GM06990 (cell line): ENCODE results near the gene CDKL1.

ENCODE experiments used
- DNase-seq: peaks from one replicate; pipeline ENCODE4 v3.0.0-alpha.2; 2011; ENCODE audit not compliant: insufficient read length; ENCODE audit errors: extremely low read depth
- H3K27me3 ChIP-seq: replicated peaks from 2 replicates; pipeline ENCODE4 v1.6.0; 2011; ENCODE audit warnings: low read length; ENCODE audit not compliant: control insufficient read depth, insufficient read depth
- H3K36me3 ChIP-seq: 2 replicates; pipeline ENCODE4 v1.5.1; 2011; ENCODE audit warnings: low read length; ENCODE audit not compliant: control insufficient read depth, insufficient read depth
- H3K4me3 ChIP-seq: replicated peaks from 2 replicates; pipeline ENCODE4 v1.5.1; 2011; ENCODE audit warnings: low read depth, mild to moderate bottlenecking, control low read depth, low read length
- TF ChIP-seq, protein P1 (sequence below): IDR thresholded peaks from 2 replicates; pipeline ENCODE4 v1.5.1; 2011; ENCODE audit warnings: low read length, control low read depth, mild to moderate bottlenecking, inconsistent platforms; ENCODE audit not compliant: insufficient read depth, poor library complexity, severe bottlenecking

The CDKL1 gene

DNA sequence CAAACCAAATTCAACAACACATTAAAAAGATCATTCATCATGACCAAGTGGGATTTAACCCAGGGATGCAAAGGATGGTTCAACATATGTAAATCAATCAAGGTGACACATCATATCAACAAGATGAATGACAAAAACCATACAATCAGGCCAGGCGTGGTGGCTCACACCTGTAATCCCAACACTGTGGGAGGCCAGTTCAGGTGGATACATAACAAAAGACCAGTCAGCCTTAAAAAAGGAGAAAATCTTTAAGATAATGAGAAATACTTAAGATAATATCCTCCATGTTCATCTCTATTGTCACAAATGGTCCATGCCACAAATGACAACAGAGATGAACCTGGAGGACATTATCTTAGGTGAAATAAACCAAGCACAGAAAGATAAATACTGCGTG lies 97.1 kb downstream of the CDKL1 start:
- TF ChIP-seq, protein P1, sequence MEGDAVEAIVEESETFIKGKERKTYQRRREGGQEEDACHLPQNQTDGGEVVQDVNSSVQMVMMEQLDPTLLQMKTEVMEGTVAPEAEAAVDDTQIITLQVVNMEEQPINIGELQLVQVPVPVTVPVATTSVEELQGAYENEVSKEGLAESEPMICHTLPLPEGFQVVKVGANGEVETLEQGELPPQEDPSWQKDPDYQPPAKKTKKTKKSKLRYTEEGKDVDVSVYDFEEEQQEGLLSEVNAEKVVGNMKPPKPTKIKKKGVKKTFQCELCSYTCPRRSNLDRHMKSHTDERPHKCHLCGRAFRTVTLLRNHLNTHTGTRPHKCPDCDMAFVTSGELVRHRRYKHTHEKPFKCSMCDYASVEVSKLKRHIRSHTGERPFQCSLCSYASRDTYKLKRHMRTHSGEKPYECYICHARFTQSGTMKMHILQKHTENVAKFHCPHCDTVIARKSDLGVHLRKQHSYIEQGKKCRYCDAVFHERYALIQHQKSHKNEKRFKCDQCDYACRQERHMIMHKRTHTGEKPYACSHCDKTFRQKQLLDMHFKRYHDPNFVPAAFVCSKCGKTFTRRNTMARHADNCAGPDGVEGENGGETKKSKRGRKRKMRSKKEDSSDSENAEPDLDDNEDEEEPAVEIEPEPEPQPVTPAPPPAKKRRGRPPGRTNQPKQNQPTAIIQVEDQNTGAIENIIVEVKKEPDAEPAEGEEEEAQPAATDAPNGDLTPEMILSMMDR, result no peak
- Histone ChIP-seq H3K27me3 (no peaks in the 10 kb centered on the region), H3K36me3 (no peaks in the 10 kb centered on the region), H3K4me3 (no peak overlapping the region)
- DNase-seq, result no peak

DNA sequence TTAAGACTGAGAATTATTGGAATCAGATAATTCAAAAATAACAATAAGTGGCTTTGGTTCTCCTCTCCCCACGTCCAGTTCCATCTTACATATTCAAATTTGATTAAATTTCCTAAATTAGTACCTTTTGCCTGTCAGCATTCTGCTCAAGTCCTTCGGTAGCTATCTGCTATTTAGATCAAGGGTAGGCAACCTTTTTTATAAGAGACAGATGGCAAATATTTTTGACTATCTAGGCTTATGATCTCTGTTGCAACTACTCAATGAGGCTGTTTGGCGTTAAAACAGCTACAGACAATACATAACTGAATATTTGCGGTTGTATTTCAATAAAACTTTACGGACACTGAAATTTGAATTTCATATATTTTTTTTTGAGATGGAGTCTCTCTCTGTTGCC lies 106.4 kb downstream of the CDKL1 start:
- no peaks in the 10 kb centered on the region for H3K36me3 ChIP-seq
- no peaks in the 10 kb centered on the region for H3K27me3 ChIP-seq
- no peak overlapping the region for H3K4me3 ChIP-seq
- no peak for DNase-seq
- TF ChIP-seq, protein P1, result no peak

DNA sequence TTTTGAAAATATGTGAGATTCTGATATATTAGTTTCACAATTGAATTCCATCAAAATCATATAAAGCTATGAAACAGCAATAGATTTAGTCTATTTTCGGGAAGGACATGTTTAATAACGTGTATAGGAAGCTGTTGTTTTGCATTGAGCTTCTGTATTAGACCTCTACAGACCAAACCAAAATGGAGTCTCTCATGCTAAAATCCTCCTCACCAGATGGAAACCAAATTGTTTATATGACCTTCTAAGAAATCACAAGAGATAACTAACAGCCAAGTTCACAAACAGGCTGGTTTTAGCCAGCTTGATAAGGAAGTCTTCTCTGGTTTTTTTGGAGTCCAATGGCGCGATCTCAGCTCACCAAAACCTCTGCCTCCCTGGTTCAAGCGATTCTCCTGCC lies 108.5 kb downstream of the CDKL1 start:
- Histone ChIP-seq H3K4me3 (no peak overlapping the region), H3K27me3 (no peaks in the 10 kb centered on the region), H3K36me3 (no peaks in the 10 kb centered on the region)
- TF ChIP-seq, protein P1, result no peak
- DNase-seq, result no peak

DNA sequence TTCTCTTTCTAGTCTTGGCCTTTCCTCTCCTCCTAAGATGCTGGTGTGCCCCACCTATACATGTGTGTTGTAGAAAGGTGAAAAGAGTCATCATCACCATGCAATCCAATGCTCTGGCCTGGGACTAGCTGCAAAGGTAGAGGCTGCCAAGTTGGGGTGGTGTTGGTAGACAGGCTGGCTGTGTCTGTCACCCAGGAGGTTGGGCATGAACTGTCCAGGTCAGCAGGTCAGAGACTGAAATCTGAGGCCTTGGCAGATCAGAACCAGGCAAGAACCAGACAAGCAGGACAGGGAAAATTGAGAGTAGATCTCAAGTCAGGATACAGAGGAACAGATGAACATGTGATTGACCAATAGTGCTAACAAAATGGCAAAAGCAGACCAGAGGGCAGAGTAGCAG lies 110.8 kb downstream of the CDKL1 start:
- Histone ChIP-seq H3K36me3 (no peaks in the 10 kb centered on the region), H3K27me3 (no peaks in the 10 kb centered on the region), H3K4me3 (no peak overlapping the region)
- DNase-seq, result no peak
- TF ChIP-seq, protein P1, result no peak
